Keratinocyte (primary cell): ENCODE measurements around the gene ROPN1B.
"Not testable (repeated sequence)": the region's sequence is repeated elsewhere in the genome, so short reads cannot be mapped to it uniquely, and the experiment has no call there.

Experiments
- EZH2 ChIP-seq: IDR thresholded peaks from one replicate; pipeline ENCODE4 v1.6.1; 2012; ENCODE audit warnings: inconsistent platforms, mild to moderate bottlenecking, low read length, moderate library complexity
- TF ChIP-seq, protein P1 (sequence below), 3 experiments: IDR thresholded peaks in 1 of 3; conservative IDR thresholded peaks in 1 of 3; optimal IDR thresholded peaks in 1 of 3; 2 replicates in 2 of 3; 3 replicates in 1 of 3; pipeline versions ENCODE3 to v1.5.1; 2011; ENCODE audit warnings: low read length in 3 of 3, mild to moderate bottlenecking in 3 of 3, moderate library complexity in 2 of 3, control low read depth in 1 of 3, inconsistent platforms in 1 of 3; ENCODE audit not compliant: insufficient read depth in 2 of 3; ENCODE audit errors: extremely low read depth in 1 of 3

DNA sequence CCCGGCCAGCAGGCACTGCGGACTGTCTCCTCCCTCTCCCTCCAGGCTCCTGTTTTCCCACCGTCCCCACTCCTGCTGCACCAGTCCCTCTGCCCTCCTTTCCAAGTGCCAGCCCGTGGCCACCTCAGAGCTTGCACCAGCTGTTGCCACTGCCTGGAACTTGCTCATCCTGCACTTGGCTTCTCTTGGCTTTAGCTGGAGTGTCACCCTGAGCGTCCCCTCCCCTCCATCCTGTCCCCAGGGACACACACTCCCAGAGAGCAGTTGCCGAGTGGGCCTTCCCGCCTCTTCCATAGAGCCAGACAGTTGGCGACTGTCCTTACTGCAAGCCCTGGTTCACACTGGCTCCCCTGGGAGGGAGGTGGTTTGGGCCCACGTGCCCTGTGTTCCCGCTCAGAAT lies 48.8 kb upstream of the ROPN1B start:
- not testable (repeated sequence) for TF ChIP-seq EZH2
- TF ChIP-seq, protein P1, sequence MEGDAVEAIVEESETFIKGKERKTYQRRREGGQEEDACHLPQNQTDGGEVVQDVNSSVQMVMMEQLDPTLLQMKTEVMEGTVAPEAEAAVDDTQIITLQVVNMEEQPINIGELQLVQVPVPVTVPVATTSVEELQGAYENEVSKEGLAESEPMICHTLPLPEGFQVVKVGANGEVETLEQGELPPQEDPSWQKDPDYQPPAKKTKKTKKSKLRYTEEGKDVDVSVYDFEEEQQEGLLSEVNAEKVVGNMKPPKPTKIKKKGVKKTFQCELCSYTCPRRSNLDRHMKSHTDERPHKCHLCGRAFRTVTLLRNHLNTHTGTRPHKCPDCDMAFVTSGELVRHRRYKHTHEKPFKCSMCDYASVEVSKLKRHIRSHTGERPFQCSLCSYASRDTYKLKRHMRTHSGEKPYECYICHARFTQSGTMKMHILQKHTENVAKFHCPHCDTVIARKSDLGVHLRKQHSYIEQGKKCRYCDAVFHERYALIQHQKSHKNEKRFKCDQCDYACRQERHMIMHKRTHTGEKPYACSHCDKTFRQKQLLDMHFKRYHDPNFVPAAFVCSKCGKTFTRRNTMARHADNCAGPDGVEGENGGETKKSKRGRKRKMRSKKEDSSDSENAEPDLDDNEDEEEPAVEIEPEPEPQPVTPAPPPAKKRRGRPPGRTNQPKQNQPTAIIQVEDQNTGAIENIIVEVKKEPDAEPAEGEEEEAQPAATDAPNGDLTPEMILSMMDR (optimal IDR thresholded peaks at IDR 0.05 in 1 of 3, IDR thresholded peaks at IDR 0.05 in 1 of 3, conservative IDR thresholded peaks at IDR 0.05 in 1 of 3; ENCODE audit: extremely low read depth in 1 of 3, insufficient read depth in 2 of 3, low read length in 3 of 3): not testable (repeated sequence)
